ENCODE data around the gene CREG1.

Gene CREG1

GRCh38 chr1:167502719-167503462, 50.7 kb downstream of the CREG1 start:
- no peak for DNase-seq

GRCh38 chr1:167502192-167502551, 51.4 kb downstream of the CREG1 start:
- DNase-seq, result no peak

- no peak for DNase-seq
These were observed 51.9 kb downstream of the CREG1 start for GRCh38 chr1:167501515-167502191.

GRCh38 chr1:167500283-167500860, 53.2 kb downstream of the CREG1 start:
- DNase-seq, result no peak

GRCh38 chr1:167499664-167500101, 53.9 kb downstream of the CREG1 start:
- DNase-seq, result no peak

GRCh38 chr1:167499106-167499505, 54.5 kb downstream of the CREG1 start:
- no peak for DNase-seq

- no peak for DNase-seq
These were observed 56.6 kb downstream of the CREG1 start for GRCh38 chr1:167496797-167497619.

- DNase-seq, result no peak
These were observed 60.2 kb downstream of the CREG1 start for GRCh38 chr1:167493372-167493771.

- no peak for DNase-seq
These were observed 61.1 kb downstream of the CREG1 start for GRCh38 chr1:167492481-167492910.

GRCh38 chr1:167491586-167492461, 61.7 kb downstream of the CREG1 start:
- no peak for DNase-seq
